Neuron (in vitro differentiated cells): Measurements from ENCODE around the gene EPG5.
"Not testable (repeated sequence)": the region's sequence is repeated elsewhere in the genome, so short reads cannot be mapped to it uniquely, and the experiment has no call there.

ENCODE experiments used
- H2AFZ ChIP-seq: one replicate; pipeline ENCODE4 v1.6.1; 2013; ENCODE audit warnings: low read depth, mild to moderate bottlenecking, inconsistent platforms, low read length, moderate library complexity
- H3K27me3 ChIP-seq: one replicate; pipeline ENCODE4 v1.6.1; 2013; ENCODE audit warnings: low read length; ENCODE audit not compliant: insufficient read depth
- H3K36me3 ChIP-seq: one replicate; pipeline ENCODE4 v1.6.1; 2013; ENCODE audit warnings: low read length; ENCODE audit not compliant: insufficient read depth
- H3K4me1 ChIP-seq: one replicate; pipeline ENCODE4 v1.6.1; 2013; ENCODE audit warnings: low read length; ENCODE audit not compliant: insufficient read depth
- H3K4me3 ChIP-seq: 2 replicates; pipeline ENCODE4 v1.5.1; 2013; ENCODE audit warnings: mild to moderate bottlenecking, low read length, moderate library complexity
- H3K9me3 ChIP-seq: one replicate; pipeline ENCODE4 v1.6.1; 2013; ENCODE audit warnings: low read length

The EPG5 gene

DNA sequence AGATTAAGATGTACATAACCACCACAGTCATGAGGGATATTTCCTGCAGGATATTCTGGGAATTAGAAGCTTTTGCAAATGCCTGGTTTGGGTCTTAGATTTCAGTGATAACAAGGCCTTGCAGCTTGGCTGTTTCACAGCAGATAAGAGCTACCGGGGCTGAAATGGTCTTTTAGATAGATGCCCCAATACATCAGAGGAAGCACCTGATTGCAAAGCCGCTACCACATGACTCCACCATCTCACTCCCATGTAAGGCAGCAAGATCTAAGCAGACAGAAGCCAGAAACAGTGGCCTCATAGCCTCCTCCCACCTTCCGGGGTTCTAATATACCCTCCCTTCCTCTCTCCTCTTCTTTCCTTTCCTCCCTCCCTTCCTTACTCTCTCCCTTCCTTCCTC lies 31.1 kb upstream of the EPG5 start:
- H3K4me1 ChIP-seq: no peaks in the 10 kb centered on the region
- no peak overlapping the region for H2AFZ ChIP-seq
- no peaks in the 10 kb centered on the region for H3K36me3 ChIP-seq
- H3K27me3 ChIP-seq: no peaks in the 10 kb centered on the region
- H3K4me3 ChIP-seq: no peak overlapping the region
- peaks cover 3% of the 10 kb centered on the region for H3K9me3 ChIP-seq

DNA sequence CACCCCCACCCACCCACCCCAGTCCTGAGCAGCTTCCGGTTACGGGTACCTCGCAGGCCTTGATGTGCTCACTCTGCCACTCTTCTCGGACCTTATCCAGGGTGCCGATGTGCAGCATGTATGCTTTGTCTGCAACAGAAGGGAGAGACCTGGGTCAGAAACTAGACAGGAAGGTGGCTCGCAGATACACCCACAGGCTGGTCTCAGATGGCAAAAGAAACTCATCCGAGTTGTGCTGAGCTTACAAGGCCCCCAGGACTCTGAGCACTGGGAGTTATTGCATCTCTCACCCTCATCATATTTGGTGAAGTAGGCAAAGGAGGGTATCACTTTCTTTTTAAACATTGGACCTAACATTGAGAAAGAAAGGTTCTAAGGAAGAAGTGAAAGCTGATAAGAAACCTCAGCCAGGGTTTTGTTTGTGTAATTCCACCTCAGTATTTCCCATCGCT lies 30.6 kb upstream of the EPG5 start:
- Histone ChIP-seq H3K27me3 (no peaks in the 10 kb centered on the region), H3K9me3 (peaks cover 3% of the 10 kb centered on the region), H3K4me3 (no peak overlapping the region), H3K36me3 (no peaks in the 10 kb centered on the region), H3K4me1 (no peaks in the 10 kb centered on the region), H2AFZ (no peak overlapping the region)

DNA sequence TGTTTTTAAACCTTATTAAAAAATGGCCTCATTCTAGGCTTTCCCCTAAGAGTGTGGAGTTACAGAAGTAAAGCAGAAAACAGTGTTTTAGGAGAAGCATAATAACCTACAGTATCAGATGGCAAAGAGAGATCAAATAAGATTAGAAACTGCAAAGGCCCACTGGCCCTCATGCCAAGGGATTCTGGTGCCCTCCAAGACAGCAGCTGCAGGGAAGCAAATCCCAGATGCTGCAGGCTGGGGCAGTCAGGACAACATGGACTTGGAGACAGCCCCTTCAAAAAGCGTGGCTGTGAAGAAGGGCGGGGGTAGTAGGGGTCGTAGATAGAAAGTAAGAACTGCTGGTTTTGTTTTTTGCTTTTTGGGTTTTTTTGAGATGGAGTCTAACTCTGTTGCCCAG lies 28.3 kb upstream of the EPG5 start:
- Histone ChIP-seq H3K36me3 (no peaks in the 10 kb centered on the region), H3K27me3 (no peaks in the 10 kb centered on the region), H3K4me3 (no peak overlapping the region), H3K4me1 (no peaks in the 10 kb centered on the region), H2AFZ (no peak overlapping the region), H3K9me3 (no peaks in the 10 kb centered on the region)

DNA sequence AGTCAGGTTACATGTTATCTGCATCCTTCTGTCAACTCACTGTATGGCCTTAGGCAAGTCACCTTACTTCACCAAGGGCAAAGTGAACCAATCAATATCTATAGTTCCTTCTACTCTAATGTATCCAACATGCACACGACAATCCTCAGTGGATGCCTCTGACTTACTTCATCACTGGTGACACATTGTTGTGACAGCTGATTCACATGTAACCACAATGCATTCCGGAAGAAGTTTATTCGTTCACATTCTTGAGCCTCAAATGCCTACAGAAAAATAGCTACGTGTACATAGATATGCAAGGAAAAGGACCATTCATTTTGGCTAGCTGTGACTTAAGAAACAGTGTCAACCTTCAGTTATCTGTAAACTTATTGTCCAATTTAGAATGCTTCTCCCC lies 26.3 kb upstream of the EPG5 start:
- H3K36me3 ChIP-seq: no peaks in the 10 kb centered on the region
- H3K4me3 ChIP-seq: no peak overlapping the region
- H2AFZ ChIP-seq: no peak overlapping the region
- H3K9me3 ChIP-seq: peaks cover 4% of the 10 kb centered on the region
- H3K27me3 ChIP-seq: no peaks in the 10 kb centered on the region
- H3K4me1 ChIP-seq: no peaks in the 10 kb centered on the region

DNA sequence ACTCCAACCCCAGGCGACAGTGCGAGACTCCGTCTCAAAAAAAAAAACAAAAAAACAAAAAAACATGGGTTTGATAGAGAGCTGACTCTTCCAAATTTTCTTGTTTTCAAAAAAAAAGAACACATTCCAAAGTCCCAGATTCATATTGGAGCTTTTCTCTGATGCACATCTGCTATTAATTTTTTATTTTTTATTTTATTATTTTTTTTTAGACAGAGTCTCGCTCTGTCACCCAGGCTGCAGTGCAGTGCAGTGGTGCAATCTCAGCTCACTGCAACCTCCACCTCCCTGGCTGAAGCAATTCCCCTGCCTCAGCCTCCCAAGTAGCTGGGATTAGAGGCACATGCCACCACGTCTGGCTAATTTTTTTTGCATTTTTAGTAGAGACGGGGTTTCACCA lies 25.4 kb upstream of the EPG5 start:
- H3K36me3 ChIP-seq, H3K4me1 ChIP-seq, H3K4me3 ChIP-seq, H3K9me3 ChIP-seq, H3K27me3 ChIP-seq, H2AFZ ChIP-seq: not testable (repeated sequence)

DNA sequence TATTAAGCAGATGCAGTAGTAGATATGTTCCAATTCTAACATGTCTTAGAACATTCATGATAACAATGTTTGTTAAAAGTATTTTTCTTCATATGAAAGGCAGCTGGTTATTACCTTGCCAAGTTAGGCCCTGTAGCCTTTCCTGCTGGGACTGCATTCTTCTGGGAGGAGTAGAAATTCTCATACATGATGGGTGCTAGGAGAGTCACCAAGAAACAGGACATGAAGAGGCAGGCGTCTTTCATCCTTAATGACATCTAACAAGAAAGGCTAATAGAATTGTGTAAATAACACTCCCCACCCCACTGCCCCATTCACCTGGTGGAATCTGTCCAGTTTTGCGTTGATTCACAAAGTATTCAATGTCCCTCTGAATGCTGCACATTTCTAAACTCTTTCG lies 24.7 kb upstream of the EPG5 start:
- Histone ChIP-seq H3K4me1 (no peaks in the 10 kb centered on the region), H3K4me3 (no peak overlapping the region), H2AFZ (no peak overlapping the region), H3K27me3 (no peaks in the 10 kb centered on the region), H3K36me3 (no peaks in the 10 kb centered on the region), H3K9me3 (peaks cover 4% of the 10 kb centered on the region)

DNA sequence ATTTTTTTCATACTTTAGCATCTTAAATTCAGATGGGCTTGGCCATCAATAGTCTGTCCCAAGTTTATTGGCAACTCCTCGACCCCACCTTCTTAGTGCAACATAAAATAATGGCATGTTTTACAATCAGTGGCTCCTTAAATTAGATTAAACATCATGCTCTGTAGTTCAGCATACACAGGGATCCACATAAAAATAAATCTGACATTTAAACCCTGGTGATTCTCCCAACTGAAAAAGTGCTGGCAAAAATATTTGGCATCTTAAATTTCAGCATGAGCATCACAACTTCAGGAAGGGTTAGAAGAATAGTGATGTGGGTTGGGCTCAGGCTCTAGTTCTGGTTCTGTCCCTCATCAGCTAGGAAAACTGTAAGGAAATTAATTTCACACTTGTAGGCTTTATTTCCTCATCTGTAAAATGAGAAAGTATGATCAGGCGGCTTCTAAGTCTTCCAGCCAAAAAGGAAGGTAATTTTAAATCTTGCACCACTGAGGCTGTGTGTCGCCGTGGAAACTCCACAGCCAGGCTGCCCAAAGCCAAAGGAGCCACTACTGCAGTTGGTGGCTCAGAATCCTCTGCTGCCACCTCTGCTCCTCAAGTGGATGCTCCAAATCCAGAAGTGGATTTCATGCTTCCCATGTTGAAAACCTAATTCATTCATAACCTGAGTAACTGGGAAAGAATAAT lies 17.6 kb upstream of the EPG5 start:
- Histone ChIP-seq H3K27me3 (no peaks in the 10 kb centered on the region), H3K4me3 (no peak overlapping the region), H3K36me3 (no peaks in the 10 kb centered on the region), H2AFZ (no peak overlapping the region), H3K4me1 (no peaks in the 10 kb centered on the region), H3K9me3 (peaks cover 2% of the 10 kb centered on the region)

DNA sequence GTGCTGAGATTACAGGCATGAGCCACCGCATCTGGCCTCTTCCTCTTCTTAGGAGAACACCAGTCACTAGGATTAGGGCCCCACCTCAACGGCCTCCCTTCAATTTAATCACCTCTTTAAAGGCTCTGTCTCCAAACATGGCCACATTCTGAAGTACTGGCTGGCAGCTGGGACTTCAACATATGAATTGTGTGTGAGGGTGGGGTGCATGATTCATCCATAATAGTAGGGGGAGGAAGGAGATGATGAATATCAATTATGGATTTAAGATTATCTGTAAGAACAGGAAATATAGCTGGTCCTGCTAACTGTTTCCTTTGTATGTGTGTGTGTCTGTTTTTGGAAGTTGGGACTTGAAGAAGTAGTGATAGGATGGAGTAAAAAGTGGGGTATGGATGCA lies 14.7 kb upstream of the EPG5 start:
- Histone ChIP-seq H3K9me3 (no peaks in the 10 kb centered on the region), H3K36me3 (no peaks in the 10 kb centered on the region), H2AFZ (no peak overlapping the region), H3K4me1 (no peaks in the 10 kb centered on the region), H3K4me3 (no peak overlapping the region), H3K27me3 (no peaks in the 10 kb centered on the region)

DNA sequence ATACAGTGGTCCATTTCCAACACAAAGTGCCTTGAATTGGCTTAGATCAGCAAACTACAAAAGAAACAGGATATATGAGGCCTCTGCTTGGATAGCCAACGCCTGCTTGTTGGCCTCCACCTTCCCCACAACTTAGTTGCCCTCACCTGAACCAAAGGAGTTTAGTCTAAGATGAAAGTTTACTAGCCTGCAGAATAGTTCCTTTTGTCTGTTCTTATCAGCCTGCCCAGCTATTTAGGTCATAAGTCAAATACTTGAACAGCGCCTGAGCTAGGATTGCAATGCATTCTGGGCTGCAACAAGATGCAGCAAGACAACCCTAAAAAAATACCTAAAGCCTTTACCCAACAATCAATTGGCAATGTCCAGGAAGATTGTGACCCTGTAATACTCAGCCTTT lies 13.1 kb upstream of the EPG5 start:
- H3K4me3 ChIP-seq: no peak overlapping the region
- no peaks in the 10 kb centered on the region for H3K27me3 ChIP-seq
- H3K9me3 ChIP-seq: no peaks in the 10 kb centered on the region
- H2AFZ ChIP-seq: no peak overlapping the region
- no peaks in the 10 kb centered on the region for H3K36me3 ChIP-seq
- no peaks in the 10 kb centered on the region for H3K4me1 ChIP-seq

DNA sequence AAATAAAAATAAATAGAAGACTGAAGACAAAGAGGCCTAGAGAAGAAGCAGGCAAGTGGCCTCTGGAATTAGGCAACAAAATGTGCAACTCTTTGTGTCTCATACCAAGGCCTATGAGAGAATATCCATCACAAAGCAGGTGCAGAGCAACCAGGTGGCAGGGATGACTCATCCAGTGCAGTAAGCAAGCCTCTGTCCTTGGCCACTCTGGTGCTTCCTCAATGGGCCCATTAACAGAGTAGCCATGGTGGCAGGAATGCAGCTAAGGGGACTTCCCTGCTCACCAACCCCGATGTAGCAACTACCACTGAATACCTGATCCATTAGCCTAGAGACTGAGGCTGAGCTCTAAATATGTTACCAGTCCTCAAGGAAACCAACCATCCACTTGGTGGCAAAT lies 11.0 kb upstream of the EPG5 start:
- Histone ChIP-seq H3K4me1 (no peaks in the 10 kb centered on the region), H3K36me3 (no peaks in the 10 kb centered on the region), H3K27me3 (no peaks in the 10 kb centered on the region), H3K9me3 (no peaks in the 10 kb centered on the region), H3K4me3 (no peak overlapping the region), H2AFZ (no peak overlapping the region)

DNA sequence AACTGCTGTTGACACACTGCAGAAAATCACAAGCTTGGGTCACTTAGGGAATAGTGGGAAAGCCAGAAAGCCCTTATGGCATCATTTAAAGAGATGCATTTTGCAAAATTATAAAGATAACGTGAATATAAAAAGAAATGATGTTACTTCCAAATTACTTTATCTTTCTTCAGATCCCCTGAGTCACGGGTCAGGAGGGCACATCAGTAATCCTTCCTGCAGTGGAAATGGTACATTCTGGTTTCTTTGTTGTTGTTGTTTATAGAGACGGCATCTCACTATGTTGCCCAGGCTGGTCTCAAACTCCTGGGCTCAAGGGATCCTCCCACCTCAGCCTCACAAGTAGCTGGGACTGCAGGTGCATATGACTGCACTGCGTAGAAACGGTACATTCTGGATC lies 9.8 kb upstream of the EPG5 start:
- no peaks in the 10 kb centered on the region for H3K4me1 ChIP-seq
- H3K9me3 ChIP-seq: no peaks in the 10 kb centered on the region
- no peak overlapping the region for H3K4me3 ChIP-seq
- no peaks in the 10 kb centered on the region for H3K27me3 ChIP-seq
- H2AFZ ChIP-seq: no peak overlapping the region
- no peaks in the 10 kb centered on the region for H3K36me3 ChIP-seq

DNA sequence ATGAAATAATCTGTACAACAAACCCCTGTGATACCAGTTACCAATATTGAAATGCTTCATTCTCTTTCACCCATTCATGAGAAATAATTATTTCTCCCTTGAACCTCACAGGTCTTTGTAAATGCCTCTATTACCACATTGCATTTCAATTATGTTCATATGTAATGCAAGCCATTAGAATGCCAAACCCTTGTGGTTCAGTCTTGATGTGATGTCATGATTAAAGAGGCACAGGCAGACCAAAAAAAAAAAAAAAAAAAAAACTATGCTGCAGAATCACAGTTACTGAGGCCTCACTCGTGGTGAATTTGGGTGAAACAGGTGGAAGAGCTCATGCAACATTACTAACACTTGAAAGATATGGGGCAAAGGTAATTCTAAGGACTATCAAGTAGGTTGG lies 9.4 kb upstream of the EPG5 start:
- Histone ChIP-seq H3K4me3 (no peak overlapping the region), H3K9me3 (no peaks in the 10 kb centered on the region), H3K4me1 (no peaks in the 10 kb centered on the region), H2AFZ (no peak overlapping the region), H3K36me3 (no peaks in the 10 kb centered on the region), H3K27me3 (no peaks in the 10 kb centered on the region)

DNA sequence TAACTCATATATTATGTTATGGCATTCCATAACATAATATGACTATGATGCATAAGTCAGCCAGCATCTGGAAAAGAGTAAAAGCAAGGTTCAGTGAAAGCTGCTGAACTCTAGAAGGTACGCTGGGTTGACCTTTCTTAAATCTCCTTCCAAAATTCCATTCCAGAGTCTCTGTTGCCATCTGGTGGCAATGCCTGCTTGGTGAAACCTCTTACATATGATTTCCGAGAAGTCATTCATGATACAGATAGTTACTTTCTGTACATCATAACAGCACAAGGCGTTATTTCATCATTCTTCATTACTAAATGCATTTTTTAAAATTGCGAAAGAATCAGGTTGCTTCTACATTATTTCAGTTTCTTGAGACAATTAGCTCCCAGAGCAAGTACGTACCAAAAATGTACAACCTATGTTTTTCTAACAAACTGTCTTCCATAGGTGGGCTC lies 7.0 kb upstream of the EPG5 start:
- Histone ChIP-seq H3K9me3 (no peaks in the 10 kb centered on the region), H2AFZ (no peak overlapping the region), H3K36me3 (no peaks in the 10 kb centered on the region), H3K4me1 (no peaks in the 10 kb centered on the region), H3K27me3 (no peaks in the 10 kb centered on the region), H3K4me3 (no peak overlapping the region)

DNA sequence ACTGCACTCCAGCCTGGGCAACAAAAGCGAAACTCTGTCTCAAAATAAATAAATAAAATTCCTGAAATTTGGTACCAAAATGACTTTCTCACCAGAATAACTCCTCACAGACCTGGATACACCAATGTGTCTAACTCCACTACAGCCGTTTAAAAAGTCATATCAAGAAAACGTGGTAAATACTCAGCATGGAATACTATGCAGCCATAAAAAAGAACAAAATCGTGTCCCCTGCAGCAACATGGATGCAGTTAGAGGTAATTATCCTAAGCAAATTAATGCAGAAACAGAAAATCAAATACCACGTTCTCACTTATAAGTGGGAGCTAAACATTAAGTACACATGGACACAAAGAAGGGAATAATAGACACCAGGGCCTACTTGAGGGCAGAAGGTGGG lies 2.2 kb downstream of the EPG5 start:
- H3K27me3 ChIP-seq, H3K4me3 ChIP-seq, H3K9me3 ChIP-seq, H3K36me3 ChIP-seq, H3K4me1 ChIP-seq, H2AFZ ChIP-seq: not testable (repeated sequence)
